Neural progenitor cell (in vitro differentiated cells): ENCODE data around the gene HAT1. TPM values are rescaled to one million over a fixed set of nuclear protein-coding genes. Genes with fewer than 3 reads are reported as not detected.

Source experiments
- DNase-seq: peaks from one replicate; pipeline ENCODE4 v3.0.0-alpha.2; 2016; ENCODE audit warnings: low spot score
- H2AFZ ChIP-seq: fragments of 200-600 bp; sonication (generic); replicated peaks from 2 replicates; pipeline ENCODE4 v1.6.1; 2016; ENCODE audit warnings: antibody characterized with exemption
- H3F3A ChIP-seq: fragments of 200-600 bp; sonication (generic); 2 replicates; pipeline ENCODE4 v1.6.1; 2016; ENCODE audit warnings: antibody characterized with exemption, low read depth
- H3K27ac ChIP-seq: fragments of 200-600 bp; sonication (generic); 2 replicates; pipeline ENCODE4 v1.5.1; 2016; ENCODE audit warnings: mild to moderate bottlenecking
- H3K27me3 ChIP-seq: fragments of 200-600 bp; sonication (generic); 2 replicates; pipeline ENCODE4 v1.6.1; 2016; ENCODE audit warnings: mild to moderate bottlenecking, moderate library complexity
- H3K36me3 ChIP-seq: fragments of 200-600 bp; sonication (generic); 2 replicates; pipeline ENCODE4 v1.5.1; 2016
- H3K4me1 ChIP-seq: fragments of 200-600 bp; sonication (generic); 2 replicates; pipeline ENCODE4 v1.6.1; 2016; ENCODE audit warnings: mixed run types
- H3K4me2 ChIP-seq: fragments of 200-600 bp; sonication (generic); 2 replicates; pipeline ENCODE4 v1.6.1; 2016
- H3K4me3 ChIP-seq: fragments of 200-600 bp; sonication (generic); 2 replicates; pipeline ENCODE4 v1.5.1; 2016
- H3K79me2 ChIP-seq: fragments of 200-600 bp; sonication (generic); 2 replicates; pipeline ENCODE4 v1.6.1; 2016; ENCODE audit warnings: low read depth
- H3K9ac ChIP-seq: fragments of 200-600 bp; sonication (generic); 2 replicates; pipeline ENCODE4 v1.6.1; 2016
- H3K9me3 ChIP-seq: fragments of 200-600 bp; sonication (generic); 2 replicates; pipeline ENCODE4 v1.5.1; 2016; ENCODE audit warnings: low read depth
- H4K20me1 ChIP-seq: fragments of 200-600 bp; sonication (generic); 2 replicates; pipeline ENCODE4 v1.6.1; 2016; ENCODE audit warnings: low read depth
- H3K27ac Mint-ChIP-seq: 3 replicates; pipeline ENCODE4 v1.8.0; 2021; ENCODE audit warnings: mixed read lengths
- H3K27me3 Mint-ChIP-seq: 2 replicates; pipeline ENCODE4 v1.8.0; 2022; ENCODE audit warnings: low read depth, mild to moderate bottlenecking, inconsistent platforms, moderate library complexity, mixed read lengths; ENCODE audit not compliant: insufficient read depth
- H3K36me3 Mint-ChIP-seq: 3 replicates; pipeline ENCODE4 v1.8.0; 2021; ENCODE audit warnings: mixed read lengths
- H3K4me1 Mint-ChIP-seq: 3 replicates; pipeline ENCODE4 v1.8.0; 2021; ENCODE audit warnings: mixed read lengths
- H3K4me3 Mint-ChIP-seq: 3 replicates; pipeline ENCODE4 v1.8.0; 2021; ENCODE audit warnings: mild to moderate bottlenecking, moderate library complexity, mixed read lengths
- H3K9me3 Mint-ChIP-seq: 3 replicates; pipeline ENCODE4 v1.8.0; 2020; ENCODE audit warnings: mixed read lengths
- CTCF ChIP-seq: fragments of 200-600 bp; sonication (generic); IDR thresholded peaks from 2 replicates; pipeline ENCODE4 v1.5.1; 2017; ENCODE audit warnings: antibody characterized with exemption, mild to moderate bottlenecking
- EZH2 ChIP-seq: fragments of 200-600 bp; sonication (generic); IDR thresholded peaks from 2 replicates; pipeline ENCODE4 v1.6.1; 2017; ENCODE audit warnings: antibody characterized with exemption, mild to moderate bottlenecking, moderate library complexity
- EZH2phosphoT487 ChIP-seq: fragments of 200-600 bp; sonication (generic); IDR thresholded peaks from 2 replicates; pipeline ENCODE4 v1.6.1; 2017; ENCODE audit warnings: antibody characterized with exemption
- total RNA-seq: library from RNA; depleted of rRNA; stranded (reverse); fragments of >200 nt; gene quantifications from 2 replicates; pipeline ENCODE4 v1.2.3, GENCODE V29; 2015; ENCODE audit warnings: low replicate concordance

HAT1 gene
- total RNA-seq, 1 donor from 2014 or later, result 109 TPM

- H3K4me3 Mint-ChIP-seq, result no peak overlapping the region
- peaks cover 20% of the 10 kb centered on the region for H3F3A ChIP-seq
- TF ChIP-seq CTCF (no peak), EZH2phosphoT487 (no peak), EZH2 (no peak)
Observed at GRCh38 chr2:171919453-171919852, 2.8 kb upstream of the HAT1 start.

GRCh38 chr2:171921970-171922229 lies 361 bp upstream of the HAT1 start:
- Histone ChIP-seq H4K20me1 (no peaks in the 10 kb centered on the region), H3K36me3 (peaks cover 3% of the 10 kb centered on the region), H3K27ac (peak overlapping the region; percentile 8), H3K27me3 (no peaks in the 10 kb centered on the region), H3K9me3 (no peaks in the 10 kb centered on the region), H3K9ac (peak overlapping the region; percentile 27), H3K4me1 (peaks cover 6% of the 10 kb centered on the region), H2AFZ (peak overlapping the region; percentile 92), H3K4me3 (peak overlapping the region; percentile 77), H3K4me2 (peak overlapping the region; percentile 76), H3K79me2 (peaks cover 44% of the 10 kb centered on the region), H3F3A (peaks cover 20% of the 10 kb centered on the region)
- peaks cover 19% of the 10 kb centered on the region for H3K4me1 Mint-ChIP-seq
- H3K9me3 Mint-ChIP-seq, result no peaks in the 10 kb centered on the region
- no peaks in the 10 kb centered on the region for H3K27me3 Mint-ChIP-seq
- TF ChIP-seq EZH2 (no peak), CTCF (no peak), EZH2phosphoT487 (no peak)
- H3K27ac Mint-ChIP-seq, result peak overlapping the region; percentile 98
- peaks cover 9% of the 10 kb centered on the region for H3K36me3 Mint-ChIP-seq
- DNase-seq, result no peak
- H3K4me3 Mint-ChIP-seq, result peak overlapping the region; percentile 93

More at GRCh38 chr2:171919453-171919852, 2.8 kb upstream of the HAT1 start:
- H3K4me1 ChIP-seq, result peaks cover 6% of the 10 kb centered on the region
- H3K9me3 ChIP-seq, result no peaks in the 10 kb centered on the region
- H3K4me3 ChIP-seq, result no peak overlapping the region
- Mint-ChIP-seq H3K4me1 (peaks cover 16% of the 10 kb centered on the region), H3K27me3 (no peaks in the 10 kb centered on the region), H3K36me3 (no peaks in the 10 kb centered on the region), H3K27ac (no peak overlapping the region), H3K9me3 (no peaks in the 10 kb centered on the region)
- H2AFZ ChIP-seq, result no peak overlapping the region
- H3K9ac ChIP-seq, result no peak overlapping the region
- no peak overlapping the region for H3K27ac ChIP-seq
- H3K79me2 ChIP-seq, result peaks cover 20% of the 10 kb centered on the region
- H3K4me2 ChIP-seq, result no peak overlapping the region
- DNase-seq, result no peak
- no peaks in the 10 kb centered on the region for H3K36me3 ChIP-seq
- no peaks in the 10 kb centered on the region for H3K27me3 ChIP-seq
- no peaks in the 10 kb centered on the region for H4K20me1 ChIP-seq

- peaks cover 14% of the 10 kb centered on the region for H3K36me3 Mint-ChIP-seq
- Histone ChIP-seq H3K36me3 (peaks cover 4% of the 10 kb centered on the region), H3K27ac (no peak overlapping the region), H3K4me3 (peak overlapping the region; percentile 77), H3K4me1 (peaks cover 6% of the 10 kb centered on the region), H3K79me2 (peaks cover 57% of the 10 kb centered on the region), H3K9me3 (no peaks in the 10 kb centered on the region), H3K27me3 (no peaks in the 10 kb centered on the region), H4K20me1 (no peaks in the 10 kb centered on the region), H2AFZ (no peak overlapping the region), H3K9ac (peak overlapping the region; percentile 85), H3K4me2 (peak overlapping the region; percentile 91), H3F3A (peaks cover 20% of the 10 kb centered on the region)
- no peak for DNase-seq
- no peaks in the 10 kb centered on the region for H3K27me3 Mint-ChIP-seq
- H3K9me3 Mint-ChIP-seq, result no peaks in the 10 kb centered on the region
- H3K4me3 Mint-ChIP-seq, result peak overlapping the region; percentile 93
- peak overlapping the region; percentile 80 for H3K27ac Mint-ChIP-seq
- TF ChIP-seq EZH2 (no peak), EZH2phosphoT487 (no peak), CTCF (no peak)
- H3K4me1 Mint-ChIP-seq, result peaks cover 19% of the 10 kb centered on the region
Observed at GRCh38 chr2:171923206-171923605, 945 bp downstream of the HAT1 start.
